ENCODE measurements around the gene DSTYK.

DNA sequence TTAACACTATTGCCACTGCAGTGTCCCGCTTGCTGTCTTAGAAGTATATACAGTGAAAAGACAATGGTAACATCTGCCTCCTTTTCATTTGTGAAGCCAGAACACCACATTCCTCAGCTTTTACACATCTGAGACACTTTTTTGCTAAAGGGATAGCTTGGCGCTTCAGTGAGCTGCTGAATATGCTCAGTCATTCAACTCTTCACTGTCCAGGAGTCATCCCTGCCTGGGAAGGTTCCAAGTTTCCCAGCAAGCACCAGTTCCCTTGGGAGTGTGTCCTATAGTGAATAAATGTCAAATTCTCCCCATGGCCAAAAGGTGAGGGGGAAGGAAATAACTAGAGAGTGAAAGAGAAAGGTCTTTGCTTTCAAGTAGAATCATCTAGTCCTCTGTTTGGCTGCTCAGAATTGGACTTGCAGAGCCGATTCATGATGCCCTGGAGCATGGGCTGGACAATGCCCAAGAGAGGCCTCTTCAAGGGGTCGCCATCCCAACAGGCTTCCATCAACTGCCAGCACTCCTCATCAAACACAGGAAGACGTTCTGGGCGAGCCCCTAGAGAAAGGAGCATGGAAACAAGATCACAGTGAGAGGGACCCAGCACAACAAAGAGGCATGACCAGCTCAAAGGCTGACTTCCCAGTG is 64.2 kb downstream of the DSTYK start:
- TF ChIP-seq CTCF (conservative IDR thresholded peaks at IDR 0.05; ENCODE audit: low read depth in 2 of 2): no peak
- TF ChIP-seq REST (IDR thresholded peaks at IDR 0.05; ENCODE audit: unreplicated experiment): no peak
- no peak for TF ChIP-seq POLR2AphosphoS5 (IDR thresholded peaks at IDR 0.05; ENCODE audit: low read depth)
- TF ChIP-seq EZH2 (IDR thresholded peaks at IDR 0.05; ENCODE audit: low read depth, unreplicated experiment): no peak
- no peak for TF ChIP-seq EZH2phosphoT487 (IDR thresholded peaks at IDR 0.05; ENCODE audit: unreplicated experiment)

All from GM23338 (cell line).